Thyroid gland (tissue), 4 donors: ENCODE results near the gene ARHGAP15.

Source experiments
- POLR2A ChIP-seq, 2 donors: fragments of 450-650 bp; IDR thresholded peaks; one replicate each; pipeline ENCODE4 v1.6.1; 2017; ENCODE audit warnings: antibody characterized with exemption in 2 of 2, mild to moderate bottlenecking in 2 of 2, moderate library complexity in 1 of 2
- TF ChIP-seq, protein P1 (sequence below), 6 experiments: fragments of 200-600 bp in 3 of 6; fragments of 450-650 bp in 3 of 6; sonication (generic) in 3 of 6; IDR thresholded peaks; one replicate each; pipeline ENCODE4 v1.5.1; 2016 to 2019; ENCODE audit warnings: antibody characterized with exemption in 6 of 6, mild to moderate bottlenecking in 2 of 6, inconsistent platforms in 1 of 6, moderate library complexity in 1 of 6

DNA sequence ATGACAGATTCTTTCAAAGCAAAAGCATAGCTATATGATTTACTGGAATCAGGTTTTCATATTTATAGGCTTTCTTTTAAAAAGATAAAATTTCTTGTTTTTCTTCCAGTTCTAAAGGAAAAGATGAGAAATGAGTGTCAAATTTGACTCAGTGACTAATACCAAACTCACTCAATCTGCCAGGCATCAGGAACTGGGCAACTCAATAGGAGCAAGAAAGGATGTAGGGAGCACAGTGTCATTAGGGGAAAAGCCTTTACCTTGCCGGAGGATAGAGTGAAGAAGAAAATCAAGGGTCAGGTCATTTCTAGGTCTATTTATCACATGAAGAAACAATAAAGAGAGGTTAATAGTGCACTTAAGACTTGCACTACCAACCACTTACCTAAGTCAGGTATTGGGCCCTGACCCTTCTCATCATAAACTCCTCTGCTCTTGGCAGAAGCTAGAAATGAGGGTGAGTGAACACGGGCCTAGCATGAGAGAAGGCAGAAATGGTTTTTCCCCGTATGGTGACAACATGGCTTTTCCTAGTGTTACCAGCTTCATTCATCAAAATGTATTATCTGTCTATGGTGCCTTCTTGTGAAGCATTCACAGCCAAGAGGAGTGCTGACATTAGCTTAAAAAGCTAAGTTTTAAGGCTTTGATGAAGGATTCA is 151.0 kb downstream of the ARHGAP15 start:
- no peak for TF ChIP-seq POLR2A (IDR thresholded peaks at IDR 0.05)
- TF ChIP-seq, protein P1, sequence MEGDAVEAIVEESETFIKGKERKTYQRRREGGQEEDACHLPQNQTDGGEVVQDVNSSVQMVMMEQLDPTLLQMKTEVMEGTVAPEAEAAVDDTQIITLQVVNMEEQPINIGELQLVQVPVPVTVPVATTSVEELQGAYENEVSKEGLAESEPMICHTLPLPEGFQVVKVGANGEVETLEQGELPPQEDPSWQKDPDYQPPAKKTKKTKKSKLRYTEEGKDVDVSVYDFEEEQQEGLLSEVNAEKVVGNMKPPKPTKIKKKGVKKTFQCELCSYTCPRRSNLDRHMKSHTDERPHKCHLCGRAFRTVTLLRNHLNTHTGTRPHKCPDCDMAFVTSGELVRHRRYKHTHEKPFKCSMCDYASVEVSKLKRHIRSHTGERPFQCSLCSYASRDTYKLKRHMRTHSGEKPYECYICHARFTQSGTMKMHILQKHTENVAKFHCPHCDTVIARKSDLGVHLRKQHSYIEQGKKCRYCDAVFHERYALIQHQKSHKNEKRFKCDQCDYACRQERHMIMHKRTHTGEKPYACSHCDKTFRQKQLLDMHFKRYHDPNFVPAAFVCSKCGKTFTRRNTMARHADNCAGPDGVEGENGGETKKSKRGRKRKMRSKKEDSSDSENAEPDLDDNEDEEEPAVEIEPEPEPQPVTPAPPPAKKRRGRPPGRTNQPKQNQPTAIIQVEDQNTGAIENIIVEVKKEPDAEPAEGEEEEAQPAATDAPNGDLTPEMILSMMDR (IDR thresholded peaks at IDR 0.05) = no peak
